Loucy (cell line): Measurements from ENCODE around the gene VAT1L.

Source experiments
- CTCF ChIP-seq: fragments of 200-600 bp; sonication (generic); conservative IDR thresholded peaks from 2 replicates; pipeline ENCODE4 v1.5.1; 2014; ENCODE audit warnings: mild to moderate bottlenecking, antibody characterized with exemption, low read length
- EZH2phosphoT487 ChIP-seq: fragments of 200-600 bp; IDR thresholded peaks from 2 replicates; pipeline ENCODE4 v1.6.1; 2018; ENCODE audit warnings: antibody characterized with exemption, mild to moderate bottlenecking, moderate library complexity, borderline replicate concordance

GRCh38 chr16:77897831-77898605 is 109.7 kb downstream of the VAT1L start:
- TF ChIP-seq CTCF (no peak), EZH2phosphoT487 (no peak)
